ENCODE measurements around the gene TMEM18.

The TMEM18 gene

DNA sequence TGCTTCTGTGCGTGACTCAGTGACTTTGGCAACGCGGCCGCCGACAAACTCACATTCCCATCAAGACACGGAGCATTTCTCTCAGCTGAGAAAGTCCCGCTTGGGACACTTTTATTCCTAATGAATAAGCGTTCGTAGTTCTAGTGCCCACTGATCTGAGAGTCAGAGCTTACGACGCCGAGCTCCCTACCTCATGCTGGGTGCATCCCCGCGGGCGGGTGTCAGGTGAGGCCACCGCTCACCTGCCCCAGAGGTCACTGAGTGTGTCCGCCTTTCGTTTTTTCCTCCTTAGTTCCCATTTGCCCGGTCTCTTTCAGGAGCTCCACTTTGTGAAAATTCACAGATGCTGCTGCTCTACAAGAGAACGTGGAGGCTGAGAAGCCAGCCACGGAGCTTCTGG, 43.6 kb upstream of the TMEM18 start:
- Histone ChIP-seq H3K4me3 (ENCODE audit: low read depth, low read length) (no peak overlapping the region), H3K27ac (ENCODE audit: low read depth, low read length) (no peak overlapping the region), H2AFZ (ENCODE audit: insufficient read depth, low read length, poor library complexity) (no peak overlapping the region), H3K9ac (ENCODE audit: low read length) (no peak overlapping the region), H3K14ac (ENCODE audit: low read length) (no peak overlapping the region), H3K4me1 (ENCODE audit: control insufficient read depth in 1 of 2, insufficient read depth in 2 of 2, low read length in 2 of 2) (no peaks in the 10 kb centered on the region), H2BK5ac (ENCODE audit: low read depth, low read length, poor library complexity) (no peak overlapping the region), H3K79me2 (ENCODE audit: control insufficient read depth, insufficient read depth, low read length, poor library complexity) (no peaks in the 10 kb centered on the region), H3K18ac (ENCODE audit: low read length) (no peak overlapping the region), H3K27me3 (ENCODE audit: insufficient read depth, low read length) (peaks cover 2% of the 10 kb centered on the region), H2BK12ac (ENCODE audit: low read length) (no peak overlapping the region), H4K91ac (ENCODE audit: low read depth, low read length) (no peak overlapping the region), H2BK120ac (ENCODE audit: insufficient read depth, low read length, poor library complexity) (no peak overlapping the region), H4K8ac (ENCODE audit: low read depth, low read length) (no peak overlapping the region), H2AK5ac (ENCODE audit: low read length) (no peak overlapping the region), H3K23ac (ENCODE audit: low read length) (no peak overlapping the region), H3K36me3 (ENCODE audit: control insufficient read depth in 1 of 2, insufficient read depth in 2 of 2, low read length in 2 of 2) (no peaks in the 10 kb centered on the region), H3K9me3 (ENCODE audit: insufficient read depth, low read depth, low read length) (no peaks in the 10 kb centered on the region), H3K4ac (ENCODE audit: low read depth, low read length) (no peak overlapping the region), H3K4me2 (ENCODE audit: low read length) (no peak overlapping the region), H3K79me1 (ENCODE audit: low read length) (no peaks in the 10 kb centered on the region), H4K12ac (ENCODE audit: low read depth, low read length) (no peak overlapping the region)
- no CpG with 5 or more reads among the region's 21 CpGs for WGBS (ENCODE audit: extremely low coverage, insufficient coverage, insufficient read length)
- DNase-seq = no peak

GRCh38 chr2:719734-720133, 42.5 kb upstream of the TMEM18 start:
- H3K18ac ChIP-seq (ENCODE audit: low read length) = no peak overlapping the region
- H3K27ac ChIP-seq (ENCODE audit: low read depth, low read length) = no peak overlapping the region
- no peak overlapping the region for H4K91ac ChIP-seq (ENCODE audit: low read depth, low read length)
- H3K9me3 ChIP-seq (ENCODE audit: insufficient read depth, low read depth, low read length) = no peaks in the 10 kb centered on the region
- no peak overlapping the region for H2AFZ ChIP-seq (ENCODE audit: insufficient read depth, low read length, poor library complexity)
- H4K8ac ChIP-seq (ENCODE audit: low read depth, low read length) = no peak overlapping the region
- no peak overlapping the region for H3K14ac ChIP-seq (ENCODE audit: low read length)
- no peak overlapping the region for H3K4me3 ChIP-seq (ENCODE audit: low read depth, low read length)
- H3K79me2 ChIP-seq (ENCODE audit: control insufficient read depth, insufficient read depth, low read length, poor library complexity) = no peaks in the 10 kb centered on the region
- no peaks in the 10 kb centered on the region for H3K4me1 ChIP-seq (ENCODE audit: control insufficient read depth in 1 of 2, insufficient read depth in 2 of 2, low read length in 2 of 2)
- H4K12ac ChIP-seq (ENCODE audit: low read depth, low read length) = no peak overlapping the region
- H3K9ac ChIP-seq (ENCODE audit: low read length) = no peak overlapping the region
- H2BK120ac ChIP-seq (ENCODE audit: insufficient read depth, low read length, poor library complexity) = no peak overlapping the region
- H3K36me3 ChIP-seq (ENCODE audit: control insufficient read depth in 1 of 2, insufficient read depth in 2 of 2, low read length in 2 of 2) = no peaks in the 10 kb centered on the region
- no peak for DNase-seq
- H2BK12ac ChIP-seq (ENCODE audit: low read length) = no peak overlapping the region
- no peak overlapping the region for H3K4me2 ChIP-seq (ENCODE audit: low read length)
- H3K79me1 ChIP-seq (ENCODE audit: low read length) = no peaks in the 10 kb centered on the region
- H3K23ac ChIP-seq (ENCODE audit: low read length) = no peak overlapping the region
- no CpG with 5 or more reads among the region's 9 CpGs for WGBS (ENCODE audit: extremely low coverage, insufficient coverage, insufficient read length)
- peaks cover 2% of the 10 kb centered on the region for H3K27me3 ChIP-seq (ENCODE audit: insufficient read depth, low read length)
- no peak overlapping the region for H2AK5ac ChIP-seq (ENCODE audit: low read length)
- H2BK5ac ChIP-seq (ENCODE audit: low read depth, low read length, poor library complexity) = no peak overlapping the region
- no peak overlapping the region for H3K4ac ChIP-seq (ENCODE audit: low read depth, low read length)

GRCh38 chr2:719191-719590, 42.0 kb upstream of the TMEM18 start:
- Histone ChIP-seq H3K79me1 (ENCODE audit: low read length) (no peaks in the 10 kb centered on the region), H3K4me1 (ENCODE audit: control insufficient read depth in 1 of 2, insufficient read depth in 2 of 2, low read length in 2 of 2) (no peaks in the 10 kb centered on the region), H2BK12ac (ENCODE audit: low read length) (no peak overlapping the region), H4K8ac (ENCODE audit: low read depth, low read length) (no peak overlapping the region), H2AFZ (ENCODE audit: insufficient read depth, low read length, poor library complexity) (no peak overlapping the region), H3K36me3 (ENCODE audit: control insufficient read depth in 1 of 2, insufficient read depth in 2 of 2, low read length in 2 of 2) (no peaks in the 10 kb centered on the region), H4K12ac (ENCODE audit: low read depth, low read length) (no peak overlapping the region), H3K27me3 (ENCODE audit: insufficient read depth, low read length) (peaks cover 2% of the 10 kb centered on the region), H3K9me3 (ENCODE audit: insufficient read depth, low read depth, low read length) (no peaks in the 10 kb centered on the region), H2AK5ac (ENCODE audit: low read length) (no peak overlapping the region), H3K9ac (ENCODE audit: low read length) (no peak overlapping the region), H3K14ac (ENCODE audit: low read length) (no peak overlapping the region), H2BK5ac (ENCODE audit: low read depth, low read length, poor library complexity) (no peak overlapping the region), H3K4me3 (ENCODE audit: low read depth, low read length) (no peak overlapping the region), H3K4ac (ENCODE audit: low read depth, low read length) (no peak overlapping the region), H3K23ac (ENCODE audit: low read length) (no peak overlapping the region), H3K79me2 (ENCODE audit: control insufficient read depth, insufficient read depth, low read length, poor library complexity) (no peaks in the 10 kb centered on the region), H3K27ac (ENCODE audit: low read depth, low read length) (no peak overlapping the region), H2BK120ac (ENCODE audit: insufficient read depth, low read length, poor library complexity) (no peak overlapping the region), H3K4me2 (ENCODE audit: low read length) (no peak overlapping the region), H4K91ac (ENCODE audit: low read depth, low read length) (no peak overlapping the region), H3K18ac (ENCODE audit: low read length) (no peak overlapping the region)
- DNase-seq = no peak

DNA sequence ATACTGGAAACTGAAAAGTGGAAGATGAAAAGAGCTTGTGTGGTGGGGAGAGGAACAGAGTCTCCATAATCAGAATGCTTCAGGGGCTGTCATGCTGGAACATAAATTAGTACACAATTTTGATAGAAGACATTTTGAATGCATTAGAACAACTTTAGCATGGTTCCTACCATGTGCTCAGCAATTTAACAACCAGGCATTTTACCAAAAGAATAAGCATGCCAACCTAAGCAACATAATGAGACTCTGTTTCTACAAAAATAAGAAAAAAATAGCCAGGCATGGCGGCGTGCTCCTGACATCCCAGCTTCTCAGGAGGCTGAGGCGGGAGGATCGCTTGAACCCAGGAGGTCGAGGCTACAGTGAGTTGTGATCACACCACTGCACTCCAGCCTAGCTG, 40.5 kb upstream of the TMEM18 start:
- Histone ChIP-seq H2BK5ac (ENCODE audit: low read depth, low read length, poor library complexity) (no peak overlapping the region), H3K79me1 (ENCODE audit: low read length) (no peaks in the 10 kb centered on the region), H3K36me3 (ENCODE audit: control insufficient read depth in 1 of 2, insufficient read depth in 2 of 2, low read length in 2 of 2) (no peaks in the 10 kb centered on the region), H3K4ac (ENCODE audit: low read depth, low read length) (no peak overlapping the region), H4K8ac (ENCODE audit: low read depth, low read length) (no peak overlapping the region), H3K4me2 (ENCODE audit: low read length) (no peak overlapping the region), H3K18ac (ENCODE audit: low read length) (no peak overlapping the region), H3K27me3 (ENCODE audit: insufficient read depth, low read length) (peaks cover 2% of the 10 kb centered on the region), H3K9ac (ENCODE audit: low read length) (no peak overlapping the region), H3K23ac (ENCODE audit: low read length) (no peak overlapping the region), H4K91ac (ENCODE audit: low read depth, low read length) (no peak overlapping the region), H2AK5ac (ENCODE audit: low read length) (no peak overlapping the region), H2AFZ (ENCODE audit: insufficient read depth, low read length, poor library complexity) (no peak overlapping the region), H3K14ac (ENCODE audit: low read length) (no peak overlapping the region), H2BK120ac (ENCODE audit: insufficient read depth, low read length, poor library complexity) (no peak overlapping the region), H3K9me3 (ENCODE audit: insufficient read depth, low read depth, low read length) (no peaks in the 10 kb centered on the region), H3K4me3 (ENCODE audit: low read depth, low read length) (no peak overlapping the region), H2BK12ac (ENCODE audit: low read length) (no peak overlapping the region), H3K79me2 (ENCODE audit: control insufficient read depth, insufficient read depth, low read length, poor library complexity) (no peaks in the 10 kb centered on the region), H3K27ac (ENCODE audit: low read depth, low read length) (no peak overlapping the region), H4K12ac (ENCODE audit: low read depth, low read length) (no peak overlapping the region), H3K4me1 (ENCODE audit: control insufficient read depth in 1 of 2, insufficient read depth in 2 of 2, low read length in 2 of 2) (no peaks in the 10 kb centered on the region)
- no peak for DNase-seq
- WGBS (ENCODE audit: extremely low coverage, insufficient coverage, insufficient read length) = no CpG with 5 or more reads among the region's 5 CpGs
